B cell (primary cell): ENCODE data around the gene TBX6. TPM values are rescaled to one million over a fixed set of nuclear protein-coding genes. Genes with fewer than 3 reads are reported as not detected.

Experiments used
- ATAC-seq: fragments of 200-7000 bp; cut with Tn5 transposase; one replicate; pipeline ENCODE4 v1.10.0; 2021; ENCODE audit warnings: low read depth, mild to moderate bottlenecking, moderate number of reproducible peaks, moderate library complexity
- CTCF ChIA-PET: fragments of 350-600 bp; sonication (Branson Sonifier 250); formaldehyde crosslinking; loops from one replicate; lab custom pipeline; 2021; ENCODE audit warnings: antibody characterized with exemption, inconsistent platforms; lab: Charles Lee
- POLR2A ChIA-PET: fragments of 350-600 bp; sonication (Branson Sonifier 250); formaldehyde crosslinking; loops from one replicate; lab custom pipeline; 2021; ENCODE audit warnings: antibody characterized with exemption; lab: Charles Lee
- DNase-seq: peaks from one replicate; pipeline ENCODE4 v3.0.0; 2013
- H2AFZ ChIP-seq: 2 replicates; pipeline ENCODE4 v1.6.1; 2012; ENCODE audit warnings: mild to moderate bottlenecking, low read depth, low read length; ENCODE audit not compliant: insufficient read depth, poor library complexity, severe bottlenecking
- H3K27ac ChIP-seq, 2 donors: 1 replicate in 1 of 2; 2 replicates in 1 of 2; pipeline ENCODE4 v1.5.1; 2012 to 2013; ENCODE audit warnings: low read length in 2 of 2, mild to moderate bottlenecking in 2 of 2, moderate library complexity in 1 of 2
- H3K27me3 ChIP-seq, 4 experiments: fragments of 200-600 bp in 1 of 4; sonication (generic) in 1 of 4; replicated peaks in 1 of 4; 1 replicate in 2 of 4; 2 replicates in 2 of 4; pipeline versions ENCODE4 v1.6.1 to v1.7.0; 2013 to 2016; ENCODE audit warnings: low read length in 3 of 4, mild to moderate bottlenecking in 2 of 4, mixed read lengths in 1 of 4, moderate library complexity in 1 of 4; ENCODE audit not compliant: insufficient read depth in 4 of 4, control insufficient read depth in 3 of 4; ENCODE audit errors: control extremely low read depth in 1 of 4
- H3K36me3 ChIP-seq, 2 experiments: replicated peaks in 1 of 2; 1 replicate in 1 of 2; 2 replicates in 1 of 2; pipeline versions ENCODE4 v1.6.1 to v1.7.1; 2013; ENCODE audit warnings: low read length in 1 of 2; ENCODE audit not compliant: insufficient read depth in 2 of 2, control insufficient read depth in 1 of 2; ENCODE audit errors: control extremely low read depth in 1 of 2, extremely low read depth in 1 of 2
- H3K4me1 ChIP-seq, 2 donors: fragments of 200-600 bp in 1 of 2; sonication (generic) in 1 of 2; 1 replicate in 1 of 2; 2 replicates in 1 of 2; pipeline versions ENCODE4 v1.5.1 to v1.6.1; 2013 to 2017; ENCODE audit warnings: low read length in 2 of 2; ENCODE audit not compliant: control insufficient read depth in 2 of 2, insufficient read depth in 2 of 2
- H3K4me2 ChIP-seq: replicated peaks from 2 replicates; pipeline ENCODE3; 2012; ENCODE audit warnings: mild to moderate bottlenecking, low read depth, low read length; ENCODE audit not compliant: poor library complexity, severe bottlenecking
- H3K4me3 ChIP-seq, 5 experiments: fragments of 200-600 bp in 1 of 5; sonication (generic) in 1 of 5; 1 replicate in 3 of 5; 2 replicates in 2 of 5; pipeline versions ENCODE4 v1.5.1 to v1.7.0; 2011 to 2016; ENCODE audit warnings: low read length in 4 of 5, mild to moderate bottlenecking in 4 of 5, low read depth in 2 of 5, control low read depth in 1 of 5, moderate library complexity in 1 of 5; ENCODE audit not compliant: insufficient read depth in 1 of 5; ENCODE audit errors: control extremely low read depth in 1 of 5, extremely low read depth in 1 of 5
- H3K79me2 ChIP-seq: fragments of 200-600 bp; sonication (generic); one replicate; pipeline ENCODE4 v1.6.0; 2016; ENCODE audit warnings: low read length; ENCODE audit not compliant: control insufficient read depth, insufficient read depth
- H3K9ac ChIP-seq: fragments of 200-600 bp; sonication (generic); 2 replicates; pipeline ENCODE4 v1.6.1; 2017; ENCODE audit warnings: mild to moderate bottlenecking, low read length, moderate library complexity
- H3K9me3 ChIP-seq, 3 donors: one replicate each; pipeline versions ENCODE4 v1.6.1 to v1.7.1; 2013; ENCODE audit warnings: low read length in 2 of 3; ENCODE audit not compliant: control insufficient read depth in 2 of 3, insufficient read depth in 1 of 3; ENCODE audit errors: control extremely low read depth in 1 of 3
- H4K20me1 ChIP-seq: 2 replicates; pipeline ENCODE4 v1.6.0; 2012; ENCODE audit warnings: mild to moderate bottlenecking, low read length; ENCODE audit not compliant: insufficient read depth, control insufficient read depth, poor library complexity, severe bottlenecking
- H3K27ac Mint-ChIP-seq: one replicate; pipeline ENCODE4 v1.8.0; 2021; ENCODE audit warnings: mixed read lengths
- H3K27me3 Mint-ChIP-seq: one replicate; pipeline ENCODE4 v1.8.0; 2021; ENCODE audit warnings: mixed read lengths
- H3K4me1 Mint-ChIP-seq: one replicate; pipeline ENCODE4 v1.8.0; 2021; ENCODE audit warnings: mixed read lengths
- H3K4me3 Mint-ChIP-seq: one replicate; pipeline ENCODE4 v1.8.0; 2021; ENCODE audit warnings: mixed read lengths
- H3K9me3 Mint-ChIP-seq: one replicate; pipeline ENCODE4 v1.8.0; 2022; ENCODE audit warnings: mixed read lengths; ENCODE audit not compliant: insufficient read depth
- CTCF ChIP-seq: fragments of 200-600 bp; IDR thresholded peaks from one replicate; pipeline ENCODE4 v1.8.0; 2022; ENCODE audit warnings: antibody characterized with exemption, mild to moderate bottlenecking
- EZH2 ChIP-seq: IDR thresholded peaks from 2 replicates; pipeline ENCODE4 v1.6.1; 2012; ENCODE audit warnings: borderline replicate concordance, low read depth, mild to moderate bottlenecking, moderate library complexity, low read length; ENCODE audit not compliant: insufficient read depth, poor library complexity, severe bottlenecking
- WGBS: methylation state at CpG from one replicate; pipeline ENCODE4 v1.1.5; 2013; ENCODE audit warnings: missing lambda C conversion rate; ENCODE audit not compliant: insufficient coverage; 5-methylcytosine and 5-hydroxymethylcytosine counted together
- intact Hi-C: fragments of 100-400 bp; cut with micrococcal nuclease; formaldehyde crosslinking; loops from one replicate; pipeline ENCODE4 v1.10.0; 2022
- polyA plus RNA-seq: library from polyadenylated mRNA; depleted of rRNA; stranded (reverse); fragments of >200 nt; gene quantifications from 2 replicates; pipeline ENCODE4 v1.2.3, GENCODE V29; 2012
- total RNA-seq, 2 donors: library from RNA; stranded (reverse); fragments of 120-200 nt in 1 of 2; gene quantifications; 1 replicate in 1 of 2; 2 replicates in 1 of 2; pipeline versions ENCODE4 v1.2.3 to v1.2.4, GENCODE V29; 2013 to 2022

Gene TBX6
- total and polyA plus RNA-seq, 2 donors (not counting 1 experiment from before 2014, with no cell fraction given): 1.4 to 5.4 TPM

GRCh38 chr16:30088832-30089624 is 2.7 kb downstream of the TBX6 start:
- intact Hi-C loops: no loop called here
- 95% methylated on average over 21 of the region's 22 CpGs for WGBS
- Histone ChIP-seq H4K20me1 (no peaks in the 10 kb centered on the region), H3K27me3 (no peaks in the 10 kb centered on the region), H3K4me3 (no peak overlapping the region), H2AFZ (no peak overlapping the region), H3K9me3 (no peaks in the 10 kb centered on the region), H3K4me1 (peaks cover 19 to 40% of the 10 kb centered on the region in 2 donors), H3K4me2 (no peak overlapping the region), H3K79me2 (peaks cover 3% of the 10 kb centered on the region), H3K9ac (no peak overlapping the region), H3K27ac (no peak overlapping the region), H3K36me3 (peaks cover 0 to 25% of the 10 kb centered on the region in 2 experiments)
- DNase-seq (no peak), ATAC-seq (no peak)
- CTCF ChIA-PET: interaction anchor here (0.6 to 3.6 kb wide), 2 partner anchors 24 to 1118 kb away, joined by 4 to 28 read pairs; partner anchors contain the start of gene ALDOA
- Mint-ChIP-seq H3K4me1 (peaks cover 37% of the 10 kb centered on the region), H3K9me3 (no peaks in the 10 kb centered on the region), H3K27me3 (no peaks in the 10 kb centered on the region), H3K27ac (no peak overlapping the region), H3K4me3 (no peak overlapping the region)
- no peak for TF ChIP-seq CTCF
- no peak for TF ChIP-seq EZH2
- POLR2A ChIA-PET: interaction anchor here (0.5 kb wide), 1 partner anchor 14 kb away, joined by 7 read pairs; no protein-coding TSS in a partner anchor

- no peak overlapping the region for H3K4me3 Mint-ChIP-seq
- ATAC-seq (no peak), DNase-seq (no peak)
- no peak overlapping the region for H2AFZ ChIP-seq
- ChIA-PET CTCF (no interaction called here), POLR2A (no interaction called here)
- intact Hi-C loops: no loop called here
- no peak overlapping the region for H3K4me2 ChIP-seq
- H4K20me1 ChIP-seq: no peaks in the 10 kb centered on the region
- TF ChIP-seq CTCF: no peak
- no peak for TF ChIP-seq EZH2
- H3K27me3 ChIP-seq: no peaks in the 10 kb centered on the region
- no peak overlapping the region for H3K4me3 ChIP-seq
- H3K36me3 ChIP-seq: peaks cover 0 to 23% of the 10 kb centered on the region in 2 experiments
- peaks cover 13 to 33% of the 10 kb centered on the region in 2 donors for H3K4me1 ChIP-seq
- no peak overlapping the region for H3K27ac ChIP-seq
- no peaks in the 10 kb centered on the region for H3K9me3 Mint-ChIP-seq
- no peaks in the 10 kb centered on the region for H3K9me3 ChIP-seq
- no peaks in the 10 kb centered on the region for H3K79me2 ChIP-seq
- 88% methylated on average over 3 of the region's 10 CpGs for WGBS
- no peak overlapping the region for H3K9ac ChIP-seq
- H3K27me3 Mint-ChIP-seq: no peaks in the 10 kb centered on the region
- H3K27ac Mint-ChIP-seq: no peak overlapping the region
- H3K4me1 Mint-ChIP-seq: peaks cover 33% of the 10 kb centered on the region
These were observed 3.4 kb downstream of the TBX6 start for GRCh38 chr16:30088237-30088831.
